Measurements from ENCODE around the gene BTN1A1. TPM values are rescaled to one million over a fixed set of nuclear protein-coding genes. Genes with fewer than 3 reads are reported as not detected.

BTN1A1 gene
- total RNA-seq, 4 donors from 2014 or later: not detected

- no peak for ATAC-seq (ENCODE audit: low FRiP score)
- no peak for TF ChIP-seq CTCF (IDR thresholded peaks at IDR 0.05)
- DNase-seq (ENCODE audit: low spot score): no peak
Measured at GRCh38 chr6:26534681-26535465, 34.8 kb downstream of the BTN1A1 start.

- TF ChIP-seq CTCF (IDR thresholded peaks at IDR 0.05): no peak
- DNase-seq (ENCODE audit: low spot score): no peak
- ATAC-seq (ENCODE audit: low FRiP score): no peak
Measured at GRCh38 chr6:26536571-26537159, 36.6 kb downstream of the BTN1A1 start.

GRCh38 chr6:26537160-26537845 is 37.2 kb downstream of the BTN1A1 start:
- TF ChIP-seq CTCF (IDR thresholded peaks at IDR 0.05): no peak
- peak; percentile 88 for ATAC-seq (ENCODE audit: low FRiP score)
- peak; percentile 89 for DNase-seq (ENCODE audit: low spot score)

GRCh38 chr6:26537846-26538571 is 37.9 kb downstream of the BTN1A1 start, which contains the start of gene HMGN4:
Gene HMGN4, plus strand, starts transcription at chr6:26538366. Its CDS starts 6,841 bp downstream, at chr6:26545207.
- peak; percentile 50 for DNase-seq (ENCODE audit: low spot score)
- ATAC-seq (ENCODE audit: low FRiP score): peak; percentile 81
- no peak for TF ChIP-seq CTCF (IDR thresholded peaks at IDR 0.05)

GRCh38 chr6:26538572-26538902 is 38.4 kb downstream of the BTN1A1 start:
- no peak for TF ChIP-seq CTCF (IDR thresholded peaks at IDR 0.05)
- DNase-seq (ENCODE audit: low spot score): no peak
- ATAC-seq (ENCODE audit: low FRiP score): peak; percentile 7

- DNase-seq (ENCODE audit: low spot score): no peak
- TF ChIP-seq CTCF (IDR thresholded peaks at IDR 0.05): no peak
Measured at GRCh38 chr6:26539071-26539615, 39.0 kb downstream of the BTN1A1 start.

More at GRCh38 chr6:26539071-26539615, 39.0 kb downstream of the BTN1A1 start:
- ATAC-seq (ENCODE audit: low FRiP score): no peak

All from omental fat pad (tissue), 4 donors.